Esophagus muscularis mucosa (tissue), 4 donors: Measurements from ENCODE around the gene RSRC2.

Experiments used
- CTCF ChIP-seq, 3 experiments: fragments of 200-600 bp in 2 of 3; fragments of 450-650 bp in 1 of 3; sonication (generic) in 2 of 3; IDR thresholded peaks; one replicate each; pipeline ENCODE4 v1.5.1; 2017 to 2019; ENCODE audit warnings: antibody characterized with exemption in 3 of 3, mild to moderate bottlenecking in 2 of 3, moderate library complexity in 1 of 3
- EP300 ChIP-seq: sonication (generic); formaldehyde crosslinking; IDR thresholded peaks from one replicate; pipeline ENCODE4 v1.6.1; 2017; ENCODE audit warnings: antibody characterized with exemption
- POLR2A ChIP-seq: fragments of 450-650 bp; IDR thresholded peaks from one replicate; pipeline ENCODE4 v1.6.1; 2017; ENCODE audit warnings: antibody characterized with exemption, moderate library complexity, mild to moderate bottlenecking, low read depth

GRCh38 chr12:122508163-122508562 lies 18.6 kb downstream of the RSRC2 start:
- TF ChIP-seq CTCF (IDR thresholded peaks at IDR 0.05) (no peak), EP300 (no peak), POLR2A (no peak)
